Activated T-cell treated with anti-CD3 and anti-CD28 coated beads for 24 hours (primary cell): Measurements from ENCODE around the gene HK2.
"Not testable (repeated sequence)": the region's sequence is repeated elsewhere in the genome, so short reads cannot be mapped to it uniquely, and the experiment has no call there.

Experiments
- DNase-seq: peaks from one replicate; pipeline ENCODE4 v3.0.0-alpha.2; 2020; ENCODE audit warnings: low read depth

HK2 gene

GRCh38 chr2:74877376-74877775 is 43.4 kb downstream of the HK2 start:
- no peak for DNase-seq

GRCh38 chr2:74877781-74878433 is 44.0 kb downstream of the HK2 start:
- no peak for DNase-seq

GRCh38 chr2:74878551-74878950 is 44.6 kb downstream of the HK2 start:
- DNase-seq = no peak

GRCh38 chr2:74880054-74880728 is 46.3 kb downstream of the HK2 start:
- no peak for DNase-seq

GRCh38 chr2:74881176-74881575 is 47.2 kb downstream of the HK2 start:
- no peak for DNase-seq

GRCh38 chr2:74881626-74882298 is 47.8 kb downstream of the HK2 start:
- DNase-seq = no peak

GRCh38 chr2:74882299-74882687 is 48.4 kb downstream of the HK2 start:
- DNase-seq = no peak

- no peak for DNase-seq
These were observed 49.1 kb downstream of the HK2 start for GRCh38 chr2:74883011-74883410.

- DNase-seq = no peak
These were observed 50.3 kb downstream of the HK2 start for GRCh38 chr2:74884118-74884762.

- no peak for DNase-seq
These were observed 50.9 kb downstream of the HK2 start for GRCh38 chr2:74884866-74885265.

- DNase-seq = no peak
These were observed 52.3 kb downstream of the HK2 start for GRCh38 chr2:74886251-74886650.

- DNase-seq = no peak
These were observed 52.9 kb downstream of the HK2 start for GRCh38 chr2:74886811-74887210.

- DNase-seq = no peak
These were observed 53.6 kb downstream of the HK2 start for GRCh38 chr2:74887445-74887951.

- no peak for DNase-seq
These were observed 54.2 kb downstream of the HK2 start for GRCh38 chr2:74887960-74888700.

GRCh38 chr2:74889159-74889558 is 55.2 kb downstream of the HK2 start:
- DNase-seq = no peak

GRCh38 chr2:74890711-74891110 is 56.8 kb downstream of the HK2 start:
- no peak for DNase-seq

- no peak for DNase-seq
These were observed 57.3 kb downstream of the HK2 start for GRCh38 chr2:74891136-74891764.

GRCh38 chr2:74891816-74892215 is 57.9 kb downstream of the HK2 start:
- DNase-seq = not testable (repeated sequence)

GRCh38 chr2:74892609-74893008 is 58.7 kb downstream of the HK2 start:
- no peak for DNase-seq

GRCh38 chr2:74893332-74893731 is 59.4 kb downstream of the HK2 start:
- no peak for DNase-seq

GRCh38 chr2:74894272-74894981 is 60.5 kb downstream of the HK2 start:
- DNase-seq = no peak
